GM18505 (cell line): ENCODE data around the gene MAOB.
"Not testable (repeated sequence)": the region's sequence is repeated elsewhere in the genome, so short reads cannot be mapped to it uniquely, and the experiment has no call there.

Experiments
- ATAC-seq: cut with Tn5 transposase; IDR thresholded peaks from one replicate; pipeline ENCODE4 v1.9.1; 2021; ENCODE audit not compliant: unreplicated experiment
- POLR2A ChIP-seq: IDR thresholded peaks from 4 replicates; pipeline ENCODE4 v1.6.1; 2011; ENCODE audit warnings: borderline replicate concordance; ENCODE audit not compliant: insufficient read depth, insufficient read length; ENCODE audit errors: extremely low read depth

Gene MAOB

DNA sequence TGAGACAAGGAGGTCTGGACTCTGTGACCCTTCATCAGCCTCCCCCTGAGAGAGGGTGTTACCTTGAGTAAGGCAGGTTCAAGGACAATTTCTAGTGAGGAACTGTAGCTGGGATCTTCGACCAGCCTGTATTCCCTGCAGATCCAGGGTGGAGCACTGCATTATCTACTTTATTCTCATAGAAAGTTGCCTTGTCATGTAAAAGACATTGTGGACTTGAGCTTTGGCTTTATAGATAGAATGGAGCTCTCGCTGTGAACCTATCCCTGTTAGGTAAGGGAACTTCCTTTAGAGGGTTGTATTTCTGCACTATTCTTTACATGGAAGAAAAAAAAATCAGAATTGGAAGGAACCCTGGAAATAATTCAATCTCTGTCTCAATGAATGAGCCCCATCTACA, 134.8 kb downstream of the MAOB start:
- ATAC-seq: no peak
- TF ChIP-seq POLR2A: no peak

- no peak for ATAC-seq
- no peak for TF ChIP-seq POLR2A
These were observed 136.1 kb downstream of the MAOB start for GRCh38 chrX:43745938-43746721.

GRCh38 chrX:43744284-43744683, 138.0 kb downstream of the MAOB start:
- no peak for TF ChIP-seq POLR2A
- no peak for ATAC-seq

DNA sequence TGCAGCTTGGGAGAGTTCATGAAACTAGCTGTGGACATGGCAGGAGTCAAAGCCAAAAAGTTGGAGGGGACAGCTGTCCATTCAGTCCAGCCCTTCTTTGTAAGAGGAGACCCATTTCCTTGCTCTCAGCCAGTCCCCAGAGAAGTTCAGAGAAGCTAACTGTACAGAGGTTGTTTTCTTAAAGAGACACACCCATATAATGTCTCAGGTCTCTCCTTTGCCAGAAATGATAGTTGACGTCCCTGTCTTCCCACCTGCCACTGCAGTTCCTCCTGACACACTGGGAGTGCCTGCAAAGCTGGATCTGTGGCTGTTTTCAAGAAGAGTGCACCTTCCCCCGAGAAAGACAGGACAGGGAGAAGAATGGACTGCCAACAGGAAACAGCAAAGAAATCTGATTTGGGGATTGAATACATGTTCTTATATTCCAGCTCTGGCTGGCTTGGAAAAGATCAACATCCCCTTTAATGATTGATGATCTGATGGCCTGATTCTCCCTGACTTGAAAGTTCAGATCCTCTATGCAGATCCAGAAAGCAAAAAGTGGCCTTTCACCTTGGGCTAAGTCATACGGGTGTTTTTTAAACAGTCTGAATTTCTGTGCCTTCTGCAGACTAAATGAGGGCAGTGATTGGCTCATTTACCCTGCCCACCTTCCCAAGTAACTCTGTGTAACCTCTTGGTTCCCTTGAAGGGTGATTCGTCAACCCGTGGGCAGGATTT, 139.0 kb downstream of the MAOB start:
- ATAC-seq: no peak
- TF ChIP-seq POLR2A: no peak

- no peak for ATAC-seq
- TF ChIP-seq POLR2A: no peak
These were observed 140.2 kb downstream of the MAOB start for GRCh38 chrX:43741843-43742573.

DNA sequence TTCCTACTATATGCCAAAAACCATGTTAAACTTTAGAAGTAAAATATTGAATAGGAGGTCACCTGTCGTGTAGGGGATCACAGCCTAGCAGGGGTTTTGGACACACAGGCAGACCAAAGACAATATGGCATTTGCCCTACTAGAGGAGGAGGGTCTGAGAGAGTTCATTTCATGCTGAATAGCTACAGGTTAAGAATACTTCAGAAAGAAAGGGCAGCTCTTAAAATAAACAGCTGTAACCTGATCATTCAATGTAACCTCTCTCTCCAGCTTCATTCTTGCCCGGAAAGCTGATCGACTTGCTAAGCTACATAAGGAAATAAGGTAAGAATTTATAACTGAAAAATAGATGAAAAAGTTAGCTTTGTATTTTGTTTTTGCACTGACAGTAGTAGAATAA, 146.3 kb downstream of the MAOB start:
- no peak for ATAC-seq
- no peak for TF ChIP-seq POLR2A

DNA sequence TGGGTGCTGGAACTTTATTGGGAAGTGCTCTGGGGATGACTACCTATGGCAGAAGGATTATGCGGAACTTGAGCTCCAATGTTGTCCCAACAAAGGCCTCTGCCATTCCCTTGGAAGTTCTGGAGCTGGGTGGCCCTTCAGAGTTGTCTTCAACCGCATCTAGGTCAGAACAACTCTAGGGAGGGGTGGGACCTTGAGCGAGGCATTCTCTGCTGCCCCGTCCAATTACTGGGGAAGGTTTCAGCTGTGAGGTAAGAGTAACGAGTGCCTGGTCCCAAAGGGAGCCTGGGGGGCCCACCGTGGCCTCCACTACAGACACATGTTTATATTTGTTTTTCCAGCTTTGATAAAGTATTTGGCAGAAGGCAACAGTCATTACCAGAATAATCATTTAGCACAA, 146.7 kb downstream of the MAOB start:
- no peak for ATAC-seq
- no peak for TF ChIP-seq POLR2A

GRCh38 chrX:43734444-43734843, 147.8 kb downstream of the MAOB start:
- no peak for TF ChIP-seq POLR2A
- ATAC-seq: no peak

GRCh38 chrX:43733699-43734098, 148.6 kb downstream of the MAOB start:
- ATAC-seq: no peak
- no peak for TF ChIP-seq POLR2A

DNA sequence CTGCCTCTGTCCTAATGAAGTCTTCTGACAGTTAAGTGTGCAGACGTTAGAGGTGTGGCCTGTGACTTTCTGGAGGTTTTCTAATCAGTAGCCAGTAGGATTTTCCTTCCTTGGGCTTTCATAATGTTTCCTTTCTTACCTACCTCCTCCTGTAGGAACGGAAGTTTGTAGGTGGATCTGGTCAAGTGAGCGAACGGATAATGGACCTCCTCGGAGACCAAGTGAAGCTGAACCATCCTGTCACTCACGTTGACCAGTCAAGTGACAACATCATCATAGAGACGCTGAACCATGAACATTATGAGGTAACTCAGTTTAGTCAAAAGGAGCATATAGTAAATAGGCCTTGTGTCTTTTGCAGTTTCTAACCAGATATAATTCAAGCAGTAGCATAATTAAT, 151.2 kb downstream of the MAOB start:
- TF ChIP-seq POLR2A: no peak
- ATAC-seq: no peak

- TF ChIP-seq POLR2A: no peak
These were observed 153.3 kb downstream of the MAOB start for GRCh38 chrX:43728966-43729365.

GRCh38 chrX:43728002-43728401, 154.2 kb downstream of the MAOB start:
- no peak for TF ChIP-seq POLR2A

More at GRCh38 chrX:43728966-43729365, 153.3 kb downstream of the MAOB start:
- ATAC-seq: no peak

DNA sequence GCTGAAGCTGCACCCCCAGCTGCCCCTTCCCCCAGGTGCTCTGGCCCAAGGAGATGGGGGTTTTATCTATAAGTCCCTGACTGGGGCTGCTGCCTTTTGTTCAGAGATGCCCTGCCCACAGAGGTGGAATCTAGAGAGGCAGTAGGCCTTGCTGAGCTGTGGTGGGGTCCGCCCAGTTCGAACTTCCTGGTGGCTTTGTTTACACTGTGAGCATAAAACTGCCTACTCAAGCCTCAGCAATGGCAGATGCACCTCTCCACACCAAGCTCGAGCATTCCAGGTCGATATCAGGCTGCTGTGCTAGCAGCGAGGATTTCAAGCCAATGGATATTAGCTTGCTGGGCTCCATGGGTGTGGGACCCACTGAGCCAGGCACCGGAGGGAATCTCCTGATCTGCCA, 155.0 kb downstream of the MAOB start:
- ATAC-seq: not testable (repeated sequence)

More at GRCh38 chrX:43728002-43728401, 154.2 kb downstream of the MAOB start:
- no peak for ATAC-seq

DNA sequence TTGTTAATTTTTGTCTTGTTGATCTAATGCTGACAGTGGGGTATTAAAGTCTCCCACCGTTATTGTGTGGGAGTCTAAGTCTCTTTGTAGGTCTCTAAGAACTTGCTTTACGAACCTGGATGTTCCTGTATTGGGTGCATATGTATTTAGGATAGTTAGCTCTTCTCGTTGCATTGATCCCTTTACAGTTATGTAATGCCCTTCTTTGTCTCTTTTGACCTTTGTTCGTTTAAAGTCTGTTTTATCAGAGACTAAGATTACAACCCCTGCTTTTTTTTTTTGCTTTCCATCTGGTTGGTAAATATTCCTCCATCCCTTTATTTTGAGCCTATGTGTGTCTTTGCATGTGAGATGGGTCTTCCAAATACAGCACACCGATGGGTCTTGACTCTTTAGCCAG, 157.0 kb downstream of the MAOB start:
- ATAC-seq: not testable (repeated sequence)
